ENCODE measurements around the gene ZNF319. TPM values are rescaled to one million over a fixed set of nuclear protein-coding genes. Genes with fewer than 3 reads are reported as not detected.

ZNF319 gene
- total RNA-seq, 1 donor from 2014 or later = 3.1 TPM

GRCh38 chr16:57997176-57997527, 3.3 kb downstream of the ZNF319 start:
- no peak overlapping the region for H3K27ac ChIP-seq (ENCODE audit: low read depth, low read length)
- H3K4me1 ChIP-seq (ENCODE audit: control insufficient read depth in 3 of 3, insufficient read depth in 3 of 3, low read length in 3 of 3) = peaks cover 17 to 37% (median 22%) of the 10 kb centered on the region in 3 donors
- no peaks in the 10 kb centered on the region for H3K9me3 ChIP-seq (ENCODE audit: control insufficient read depth in 3 of 3, low read length in 3 of 3)
- no peaks in the 10 kb centered on the region for H3K27me3 ChIP-seq (ENCODE audit: control insufficient read depth in 3 of 3, insufficient read depth in 3 of 3, low read length in 3 of 3)
- H3K4me3 ChIP-seq (ENCODE audit: low read length in 3 of 3) = no peak overlapping the region
- peaks cover 31 to 34% (median 32%) of the 10 kb centered on the region in 3 donors for H3K36me3 ChIP-seq (ENCODE audit: control insufficient read depth in 3 of 3, insufficient read depth in 3 of 3, low read length in 3 of 3)
- H3K9ac ChIP-seq (ENCODE audit: low read depth in 1 of 3, low read length in 3 of 3) = no peak overlapping the region

- Histone ChIP-seq H3K4me3 (ENCODE audit: low read length in 3 of 3) (no peak overlapping the region), H3K36me3 (ENCODE audit: control insufficient read depth in 3 of 3, insufficient read depth in 3 of 3, low read length in 3 of 3) (peaks cover 31 to 34% (median 32%) of the 10 kb centered on the region in 3 donors), H3K4me1 (ENCODE audit: control insufficient read depth in 3 of 3, insufficient read depth in 3 of 3, low read length in 3 of 3) (peaks cover 17 to 31% (median 18%) of the 10 kb centered on the region in 3 donors), H3K27me3 (ENCODE audit: control insufficient read depth in 3 of 3, insufficient read depth in 3 of 3, low read length in 3 of 3) (no peaks in the 10 kb centered on the region), H3K9me3 (ENCODE audit: control insufficient read depth in 3 of 3, low read length in 3 of 3) (no peaks in the 10 kb centered on the region), H3K27ac (ENCODE audit: low read depth, low read length) (no peak overlapping the region), H3K9ac (ENCODE audit: low read depth in 1 of 3, low read length in 3 of 3) (no peak overlapping the region)
Measured at GRCh38 chr16:57996406-57997175, 3.9 kb downstream of the ZNF319 start.

GRCh38 chr16:57995721-57996405, 4.6 kb downstream of the ZNF319 start:
- Histone ChIP-seq H3K27me3 (ENCODE audit: control insufficient read depth in 3 of 3, insufficient read depth in 3 of 3, low read length in 3 of 3) (no peaks in the 10 kb centered on the region), H3K9ac (ENCODE audit: low read depth in 1 of 3, low read length in 3 of 3) (peak overlapping the region in 1 of 3 donors; percentile 40), H3K4me1 (ENCODE audit: control insufficient read depth in 3 of 3, insufficient read depth in 3 of 3, low read length in 3 of 3) (peaks cover 14 to 28% (median 15%) of the 10 kb centered on the region in 3 donors), H3K4me3 (ENCODE audit: low read length in 3 of 3) (no peak overlapping the region), H3K36me3 (ENCODE audit: control insufficient read depth in 3 of 3, insufficient read depth in 3 of 3, low read length in 3 of 3) (peaks cover 31 to 34% (median 32%) of the 10 kb centered on the region in 3 donors), H3K9me3 (ENCODE audit: control insufficient read depth in 3 of 3, low read length in 3 of 3) (no peaks in the 10 kb centered on the region), H3K27ac (ENCODE audit: low read depth, low read length) (no peak overlapping the region)

- Histone ChIP-seq H3K27me3 (ENCODE audit: control insufficient read depth in 3 of 3, insufficient read depth in 3 of 3, low read length in 3 of 3) (no peaks in the 10 kb centered on the region), H3K36me3 (ENCODE audit: control insufficient read depth in 3 of 3, insufficient read depth in 3 of 3, low read length in 3 of 3) (peaks cover 31 to 34% (median 32%) of the 10 kb centered on the region in 3 donors), H3K9me3 (ENCODE audit: control insufficient read depth in 3 of 3, low read length in 3 of 3) (no peaks in the 10 kb centered on the region), H3K27ac (ENCODE audit: low read depth, low read length) (no peak overlapping the region), H3K9ac (ENCODE audit: low read depth in 1 of 3, low read length in 3 of 3) (peak overlapping the region in 1 of 3 donors; percentile 25), H3K4me3 (ENCODE audit: low read length in 3 of 3) (no peak overlapping the region), H3K4me1 (ENCODE audit: control insufficient read depth in 3 of 3, insufficient read depth in 3 of 3, low read length in 3 of 3) (peaks cover 12 to 24% (median 12%) of the 10 kb centered on the region in 3 donors)
Measured at GRCh38 chr16:57994778-57995177, 5.7 kb downstream of the ZNF319 start.

- Histone ChIP-seq H3K36me3 (ENCODE audit: control insufficient read depth in 3 of 3, insufficient read depth in 3 of 3, low read length in 3 of 3) (peaks cover 31 to 34% (median 32%) of the 10 kb centered on the region in 3 donors), H3K27ac (ENCODE audit: low read depth, low read length) (no peak overlapping the region), H3K4me1 (ENCODE audit: control insufficient read depth in 3 of 3, insufficient read depth in 3 of 3, low read length in 3 of 3) (peaks cover 8 to 20% (median 8%) of the 10 kb centered on the region in 3 donors), H3K9me3 (ENCODE audit: control insufficient read depth in 3 of 3, low read length in 3 of 3) (no peaks in the 10 kb centered on the region), H3K9ac (ENCODE audit: low read depth in 1 of 3, low read length in 3 of 3) (peak overlapping the region in 1 of 3 donors; percentile 25), H3K4me3 (ENCODE audit: low read length in 3 of 3) (no peak overlapping the region), H3K27me3 (ENCODE audit: control insufficient read depth in 3 of 3, insufficient read depth in 3 of 3, low read length in 3 of 3) (no peaks in the 10 kb centered on the region)
Measured at GRCh38 chr16:57994361-57994760, 6.1 kb downstream of the ZNF319 start.

GRCh38 chr16:57993897-57994296, 6.6 kb downstream of the ZNF319 start:
- Histone ChIP-seq H3K9me3 (ENCODE audit: control insufficient read depth in 3 of 3, low read length in 3 of 3) (no peaks in the 10 kb centered on the region), H3K27me3 (ENCODE audit: control insufficient read depth in 3 of 3, insufficient read depth in 3 of 3, low read length in 3 of 3) (no peaks in the 10 kb centered on the region), H3K27ac (ENCODE audit: low read depth, low read length) (no peak overlapping the region), H3K4me3 (ENCODE audit: low read length in 3 of 3) (no peak overlapping the region), H3K4me1 (ENCODE audit: control insufficient read depth in 3 of 3, insufficient read depth in 3 of 3, low read length in 3 of 3) (peaks cover 3 to 15% (median 3%) of the 10 kb centered on the region in 3 donors), H3K36me3 (ENCODE audit: control insufficient read depth in 3 of 3, insufficient read depth in 3 of 3, low read length in 3 of 3) (peaks cover 31 to 34% (median 32%) of the 10 kb centered on the region in 3 donors), H3K9ac (ENCODE audit: low read depth in 1 of 3, low read length in 3 of 3) (no peak overlapping the region)

- no peaks in the 10 kb centered on the region for H3K9me3 ChIP-seq (ENCODE audit: control insufficient read depth in 3 of 3, low read length in 3 of 3)
Measured at GRCh38 chr16:57993438-57993837, 7.0 kb downstream of the ZNF319 start.

GRCh38 chr16:57992084-57992483, 8.4 kb downstream of the ZNF319 start:
- no peak overlapping the region for H3K4me3 ChIP-seq (ENCODE audit: low read length in 3 of 3)
- no peak overlapping the region for H3K27ac ChIP-seq (ENCODE audit: low read depth, low read length)
- H3K36me3 ChIP-seq (ENCODE audit: control insufficient read depth in 3 of 3, insufficient read depth in 3 of 3, low read length in 3 of 3) = peaks cover 20 to 24% (median 23%) of the 10 kb centered on the region in 3 donors
- H3K9me3 ChIP-seq (ENCODE audit: control insufficient read depth in 3 of 3, low read length in 3 of 3) = no peaks in the 10 kb centered on the region
- no peaks in the 10 kb centered on the region for H3K27me3 ChIP-seq (ENCODE audit: control insufficient read depth in 3 of 3, insufficient read depth in 3 of 3, low read length in 3 of 3)
- peak overlapping the region in 1 of 3 donors; percentile 5 for H3K9ac ChIP-seq (ENCODE audit: low read depth in 1 of 3, low read length in 3 of 3)
- peaks cover 0 to 9% (median 0%) of the 10 kb centered on the region in 3 donors for H3K4me1 ChIP-seq (ENCODE audit: control insufficient read depth in 3 of 3, insufficient read depth in 3 of 3, low read length in 3 of 3)

More at GRCh38 chr16:57993438-57993837, 7.0 kb downstream of the ZNF319 start:
- peaks cover 31 to 34% (median 32%) of the 10 kb centered on the region in 3 donors for H3K36me3 ChIP-seq (ENCODE audit: control insufficient read depth in 3 of 3, insufficient read depth in 3 of 3, low read length in 3 of 3)
- no peak overlapping the region for H3K4me3 ChIP-seq (ENCODE audit: low read length in 3 of 3)
- peaks cover 0 to 11% (median 0%) of the 10 kb centered on the region in 3 donors for H3K4me1 ChIP-seq (ENCODE audit: control insufficient read depth in 3 of 3, insufficient read depth in 3 of 3, low read length in 3 of 3)
- H3K27ac ChIP-seq (ENCODE audit: low read depth, low read length) = no peak overlapping the region
- no peak overlapping the region for H3K9ac ChIP-seq (ENCODE audit: low read depth in 1 of 3, low read length in 3 of 3)
- no peaks in the 10 kb centered on the region for H3K27me3 ChIP-seq (ENCODE audit: control insufficient read depth in 3 of 3, insufficient read depth in 3 of 3, low read length in 3 of 3)

- Histone ChIP-seq H3K4me1 (ENCODE audit: control insufficient read depth in 3 of 3, insufficient read depth in 3 of 3, low read length in 3 of 3) (peaks cover 0 to 9% (median 0%) of the 10 kb centered on the region in 3 donors), H3K4me3 (ENCODE audit: low read length in 3 of 3) (no peak overlapping the region), H3K36me3 (ENCODE audit: control insufficient read depth in 3 of 3, insufficient read depth in 3 of 3, low read length in 3 of 3) (peaks cover 16 to 19% (median 19%) of the 10 kb centered on the region in 3 donors), H3K27me3 (ENCODE audit: control insufficient read depth in 3 of 3, insufficient read depth in 3 of 3, low read length in 3 of 3) (no peaks in the 10 kb centered on the region), H3K9me3 (ENCODE audit: control insufficient read depth in 3 of 3, low read length in 3 of 3) (no peaks in the 10 kb centered on the region), H3K27ac (ENCODE audit: low read depth, low read length) (no peak overlapping the region), H3K9ac (ENCODE audit: low read depth in 1 of 3, low read length in 3 of 3) (peak overlapping the region in 1 of 3 donors; percentile 5)
Measured at GRCh38 chr16:57991551-57992059, 8.9 kb downstream of the ZNF319 start.

Measured in skeletal muscle tissue (tissue), 4 donors.